GM21723 (cell line): ENCODE data around the gene AEBP2.
"Not testable (repeated sequence)": the region's sequence is repeated elsewhere in the genome, so short reads cannot be mapped to it uniquely, and the experiment has no call there.

ENCODE experiments used
- ATAC-seq: cut with Tn5 transposase; IDR thresholded peaks from one replicate; pipeline ENCODE4 v1.9.1; 2021; ENCODE audit warnings: mild to moderate bottlenecking, moderate library complexity; ENCODE audit not compliant: unreplicated experiment

The AEBP2 gene

DNA sequence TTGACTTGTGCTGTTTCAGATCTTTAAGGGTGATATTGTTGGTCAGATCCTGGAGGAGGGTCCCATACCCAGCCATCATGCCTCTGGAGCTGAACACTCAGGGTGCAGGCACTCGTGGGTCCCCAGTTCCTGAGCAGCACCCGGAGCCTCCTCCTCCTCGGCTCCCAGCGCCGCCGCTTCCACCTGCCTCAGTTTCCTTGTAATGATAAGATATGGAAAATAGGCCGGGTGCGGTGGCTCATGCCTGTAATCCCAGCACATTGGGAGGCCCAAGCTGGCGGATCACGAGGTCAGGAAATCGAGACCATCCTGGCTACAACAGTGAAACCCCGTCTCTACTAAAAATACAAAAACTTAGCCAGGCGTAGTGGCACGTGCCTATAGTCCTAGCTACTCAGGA is 20.2 kb upstream of the AEBP2 start:
- ATAC-seq: no peak

DNA sequence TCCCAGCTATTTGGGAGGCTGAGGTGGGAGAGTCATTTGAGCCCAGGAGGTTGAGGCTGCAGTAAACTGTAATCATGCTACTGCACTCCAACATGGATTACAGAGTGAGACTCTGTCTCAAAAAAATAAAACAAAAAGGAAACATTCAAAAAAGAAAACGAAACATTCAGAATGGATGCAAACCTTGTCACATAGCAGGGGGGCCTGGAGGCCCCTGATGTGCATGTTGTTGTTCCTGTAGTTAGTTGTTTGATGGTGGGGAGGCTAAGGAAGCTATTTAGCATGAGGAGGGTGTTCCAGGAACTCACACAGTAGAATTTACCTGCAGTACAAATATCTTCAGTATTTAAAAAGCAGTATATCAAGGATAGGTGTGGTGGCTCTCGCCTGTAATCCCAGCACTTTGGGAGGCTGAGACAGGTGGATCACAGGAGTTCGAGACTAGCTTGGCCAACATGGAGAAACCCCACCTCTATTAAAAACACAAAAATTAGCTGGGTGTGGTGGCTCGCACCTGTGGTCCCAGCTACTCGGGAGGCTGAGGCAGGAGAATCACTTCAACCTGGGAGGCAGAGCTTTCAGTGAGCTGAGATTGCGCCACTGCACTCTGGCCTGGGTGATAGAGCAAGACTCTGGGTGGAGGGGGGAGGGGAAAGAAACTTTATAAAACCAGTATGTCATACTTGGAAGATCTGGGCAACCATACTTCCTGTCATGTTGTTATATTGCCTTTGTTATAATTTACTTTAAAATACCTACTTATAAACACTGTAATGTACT is 17.6 kb upstream of the AEBP2 start:
- ATAC-seq: no peak

DNA sequence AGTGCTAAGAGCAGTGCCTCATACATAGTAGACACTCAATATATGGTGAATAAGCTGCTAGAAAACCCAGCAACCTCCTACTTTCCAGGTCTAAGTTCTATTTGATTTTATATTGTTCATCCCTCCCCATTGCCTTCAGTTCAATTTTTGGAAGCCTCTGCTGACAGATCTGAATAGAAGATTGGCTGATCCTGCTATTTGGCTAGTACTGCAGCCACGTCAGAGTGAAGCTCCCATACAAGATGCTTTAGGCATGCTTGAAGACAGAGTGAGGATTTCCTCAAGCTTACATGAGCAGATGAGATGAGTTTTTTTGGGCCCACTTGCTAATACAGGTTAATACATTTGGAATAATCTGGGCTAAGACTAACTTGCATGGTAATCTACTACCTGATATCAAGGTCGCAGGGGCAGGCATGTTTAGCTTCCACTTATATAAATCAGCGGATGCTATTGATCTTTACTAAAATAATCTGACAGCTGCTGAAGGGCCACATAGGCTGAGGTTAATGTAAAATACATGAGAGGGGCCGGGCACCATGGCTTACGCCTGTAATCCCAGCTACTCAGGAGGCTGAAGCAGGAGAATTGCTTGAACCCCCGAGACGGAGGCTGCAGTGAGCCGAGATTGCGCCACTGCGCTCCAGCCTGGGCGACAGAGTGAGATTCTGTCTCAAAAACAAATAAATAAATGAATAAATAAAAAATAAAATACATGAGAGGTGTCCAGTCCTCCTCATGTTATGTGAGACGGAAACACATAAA is 15.9 kb upstream of the AEBP2 start:
- no peak for ATAC-seq

DNA sequence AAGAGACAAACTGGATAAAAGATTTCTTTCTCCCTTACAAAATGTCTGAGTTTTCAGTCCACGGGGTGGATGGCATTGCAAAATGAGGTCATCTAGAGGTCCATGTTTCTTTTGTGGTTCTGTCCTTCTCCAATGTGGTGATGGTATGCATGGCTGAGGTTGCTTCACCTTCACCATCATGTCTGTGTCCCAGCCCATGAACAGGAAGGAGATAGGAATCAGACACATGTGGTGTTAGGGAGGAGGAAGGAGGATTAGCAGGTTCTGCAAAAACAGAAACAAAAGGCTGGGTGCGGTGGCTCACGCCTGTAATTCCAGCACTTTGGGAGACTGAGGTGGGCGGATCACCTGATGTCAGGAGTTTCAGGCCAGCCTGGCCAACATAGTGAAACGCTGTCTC is 11.0 kb upstream of the AEBP2 start:
- no peak for ATAC-seq

DNA sequence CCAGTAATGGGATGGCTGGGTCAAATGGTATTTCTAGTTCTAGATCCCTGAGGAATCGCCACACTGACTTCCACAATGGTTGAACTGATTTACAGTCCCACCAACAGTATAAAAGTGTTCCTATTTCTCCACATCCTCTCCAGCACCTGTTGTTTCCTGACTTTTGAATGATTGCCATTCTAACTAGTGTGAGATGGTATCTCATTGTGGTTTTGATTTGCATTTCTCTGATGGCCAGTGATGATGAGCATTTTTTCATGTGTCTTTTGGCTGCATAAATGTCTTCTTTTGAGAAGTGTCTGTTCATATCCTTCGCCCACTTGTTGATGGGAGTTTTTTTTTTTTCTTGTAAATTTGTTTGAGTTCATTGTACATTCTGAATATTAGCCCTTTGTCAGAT is 9.8 kb upstream of the AEBP2 start:
- ATAC-seq: not testable (repeated sequence)

DNA sequence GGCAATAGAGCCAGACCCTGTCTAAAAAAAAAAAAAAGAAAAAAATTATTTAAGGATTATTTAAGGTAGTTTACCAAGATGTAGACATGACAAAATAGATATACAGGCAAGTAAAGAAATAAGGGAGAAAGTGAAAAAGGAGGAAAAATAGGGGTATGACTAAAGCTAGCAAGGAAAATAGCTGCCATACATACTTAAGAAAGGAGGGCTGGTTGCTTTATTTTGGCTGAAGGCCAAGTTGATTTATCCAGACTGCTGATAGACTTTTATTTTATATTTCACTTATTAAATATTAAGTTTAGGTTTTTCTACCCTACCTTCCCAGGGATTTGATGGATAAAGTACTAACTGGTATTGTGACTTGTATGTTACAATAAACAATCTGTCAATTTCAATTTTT is 8.3 kb upstream of the AEBP2 start:
- no peak for ATAC-seq

DNA sequence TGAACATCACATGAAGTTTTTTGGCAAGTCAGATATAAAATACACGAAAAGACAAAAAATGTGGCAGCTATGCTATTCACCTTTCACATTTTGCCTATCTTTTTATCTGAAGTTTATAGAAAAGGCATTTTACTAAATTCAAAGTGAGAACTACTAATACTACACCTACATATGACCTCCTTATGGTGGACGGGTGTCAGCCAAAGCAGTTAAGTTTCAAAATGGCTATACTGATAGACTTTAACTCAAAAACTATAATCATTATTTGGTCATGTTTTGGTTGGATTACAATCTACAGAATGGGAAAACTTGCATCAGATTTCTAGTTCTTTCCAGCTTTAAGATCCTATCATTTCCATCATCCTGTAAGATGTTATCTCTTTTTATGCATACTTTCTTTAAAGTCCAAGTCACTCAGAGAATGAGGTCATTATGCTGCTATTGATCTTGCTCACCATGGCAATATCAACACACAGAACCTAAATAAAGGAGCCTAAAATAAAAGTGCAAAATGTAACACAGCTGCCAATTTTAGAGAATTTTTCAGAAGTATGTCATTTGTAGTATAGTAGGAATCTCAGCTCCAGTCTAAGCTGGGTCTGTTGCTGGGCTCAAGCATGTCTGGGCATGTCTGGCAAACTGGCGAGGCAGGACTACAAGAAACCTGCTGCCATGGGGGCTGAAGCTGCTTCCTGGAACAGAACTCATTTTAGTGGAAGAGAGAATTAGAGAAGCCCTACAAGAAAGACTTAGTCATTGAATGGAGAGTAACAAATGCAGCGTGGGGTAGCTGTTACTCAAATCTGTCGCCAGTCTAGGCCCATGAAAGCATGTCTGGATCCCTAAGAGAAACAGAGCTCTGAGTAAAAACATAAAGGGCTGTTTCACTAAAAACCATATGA is 7.6 kb upstream of the AEBP2 start:
- ATAC-seq: peak; percentile 60

DNA sequence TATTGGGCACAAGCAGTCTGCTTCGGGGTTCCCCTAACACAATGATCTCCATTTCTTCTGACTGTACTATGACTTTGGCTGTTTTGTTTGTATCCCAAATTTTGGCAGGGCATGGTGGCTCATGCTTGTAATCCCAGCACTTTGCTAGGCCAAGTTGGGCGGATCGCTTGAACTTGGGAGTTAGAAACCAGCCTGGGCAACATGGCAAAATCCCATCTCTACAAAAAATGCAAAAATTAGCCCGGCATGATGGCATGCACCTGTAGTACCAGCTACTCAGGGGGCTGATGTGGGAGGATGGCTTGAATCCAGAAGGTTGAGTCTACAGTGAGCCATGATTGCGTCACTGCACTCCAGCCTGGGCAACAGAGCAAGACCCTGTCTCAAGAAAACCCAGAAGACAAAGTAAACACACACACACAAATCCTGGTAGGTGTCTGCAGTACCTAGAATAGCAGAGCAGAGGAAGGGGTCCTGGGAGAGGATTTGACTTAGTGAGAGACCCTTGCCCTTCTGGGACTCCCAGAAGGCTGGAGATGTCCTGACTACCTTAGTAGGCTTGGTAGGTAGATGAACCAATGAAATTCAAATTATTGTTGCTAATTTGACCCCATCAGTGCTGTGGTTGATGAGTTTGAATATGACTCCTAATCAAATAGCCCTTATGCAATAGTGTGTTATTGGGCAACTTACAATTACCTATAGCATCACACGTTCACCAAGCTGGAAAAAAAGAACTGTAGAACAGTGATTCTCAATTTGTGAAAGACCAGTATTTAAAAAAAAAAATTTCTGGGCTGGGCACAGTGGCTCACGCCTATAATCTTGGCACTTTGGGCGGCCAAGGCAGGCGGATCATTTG is 6.8 kb upstream of the AEBP2 start:
- no peak for ATAC-seq

DNA sequence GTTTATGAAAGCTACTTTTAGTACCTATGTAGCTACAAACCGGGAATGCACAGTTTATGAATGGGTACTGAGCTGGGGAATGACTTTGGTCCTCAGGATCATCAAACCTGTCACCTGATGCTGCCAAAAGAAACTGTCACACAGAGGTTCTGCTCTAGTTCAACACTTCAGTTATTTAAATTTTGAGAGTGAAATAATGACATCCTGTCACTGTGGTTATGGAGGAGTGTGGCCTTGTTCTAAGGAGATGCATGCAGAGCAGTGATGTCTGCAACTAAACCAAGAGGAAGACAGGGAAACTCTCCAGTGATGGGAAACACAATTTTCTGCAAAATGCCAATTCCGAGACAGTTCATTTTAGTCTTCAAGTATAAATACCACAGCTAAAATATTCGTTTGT is 4.8 kb upstream of the AEBP2 start:
- ATAC-seq: peak; percentile 32

DNA sequence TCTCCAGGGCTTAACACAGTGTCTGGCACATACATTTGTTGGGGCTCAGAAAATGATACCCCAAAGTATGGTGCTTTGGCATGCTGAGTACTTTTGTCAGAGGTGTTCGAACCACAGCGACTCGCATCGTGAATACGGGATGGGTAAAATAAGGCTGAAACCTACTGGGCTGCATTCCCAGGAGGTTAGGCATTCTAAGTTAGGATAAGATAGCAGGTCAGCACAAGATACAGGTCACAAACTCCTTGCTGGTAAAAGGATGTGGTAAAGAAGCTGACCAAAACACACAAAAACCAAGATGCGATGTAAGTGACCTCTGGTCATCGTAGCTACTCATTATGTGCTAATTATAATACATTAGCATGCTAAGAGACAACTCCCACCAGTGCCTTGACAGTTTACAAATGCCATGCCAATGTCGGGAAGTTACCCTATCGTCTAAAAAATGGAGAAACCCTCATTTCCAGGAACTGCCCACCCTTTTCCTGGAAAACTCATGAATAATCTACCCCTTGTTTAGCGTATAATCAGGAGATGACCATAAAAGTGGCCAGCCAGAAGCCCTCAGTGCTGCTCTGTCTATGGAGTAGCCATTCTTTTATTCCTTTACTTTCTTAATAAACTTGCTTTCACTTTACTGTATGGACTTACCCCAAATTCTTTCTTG is 3.3 kb upstream of the AEBP2 start:
- no peak for ATAC-seq

DNA sequence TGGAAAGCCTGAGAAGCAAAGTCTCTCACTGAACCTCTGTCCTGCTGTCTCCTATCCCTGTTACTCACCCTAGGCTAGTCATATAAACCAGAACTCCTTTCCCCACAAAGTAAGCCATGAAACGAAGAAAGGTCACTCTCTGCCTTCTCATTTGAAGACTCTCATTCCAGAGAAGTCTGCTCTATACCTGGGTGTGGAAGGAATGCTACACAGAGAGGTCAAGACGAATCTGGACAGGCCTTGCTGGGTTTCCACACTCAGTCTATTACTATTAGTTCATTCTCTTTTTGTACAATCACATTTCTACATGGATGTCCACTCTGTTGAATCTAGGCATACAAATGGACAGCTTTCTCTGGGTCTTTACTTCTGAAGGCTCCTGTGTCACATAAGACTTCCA is 2.4 kb upstream of the AEBP2 start:
- ATAC-seq: no peak

DNA sequence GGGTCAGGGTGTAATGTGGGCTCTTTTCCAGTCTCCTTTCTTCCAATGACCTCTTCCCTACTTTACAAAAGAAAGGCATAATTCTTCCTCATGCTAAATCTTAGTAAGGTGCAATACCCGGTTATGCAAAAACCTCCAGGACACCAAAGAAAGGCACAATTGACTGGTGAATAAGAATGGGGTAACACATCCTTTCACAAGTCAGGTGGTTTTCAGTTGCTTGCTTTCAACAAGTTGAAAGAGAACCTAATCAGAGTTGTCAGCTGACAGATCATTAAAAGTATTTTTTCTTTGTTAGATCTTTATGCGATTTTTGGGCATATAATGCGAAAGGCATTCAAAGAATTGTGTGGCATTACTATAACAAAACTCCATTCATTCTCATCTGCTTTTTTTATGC is 1.3 kb upstream of the AEBP2 start:
- no peak for ATAC-seq

DNA sequence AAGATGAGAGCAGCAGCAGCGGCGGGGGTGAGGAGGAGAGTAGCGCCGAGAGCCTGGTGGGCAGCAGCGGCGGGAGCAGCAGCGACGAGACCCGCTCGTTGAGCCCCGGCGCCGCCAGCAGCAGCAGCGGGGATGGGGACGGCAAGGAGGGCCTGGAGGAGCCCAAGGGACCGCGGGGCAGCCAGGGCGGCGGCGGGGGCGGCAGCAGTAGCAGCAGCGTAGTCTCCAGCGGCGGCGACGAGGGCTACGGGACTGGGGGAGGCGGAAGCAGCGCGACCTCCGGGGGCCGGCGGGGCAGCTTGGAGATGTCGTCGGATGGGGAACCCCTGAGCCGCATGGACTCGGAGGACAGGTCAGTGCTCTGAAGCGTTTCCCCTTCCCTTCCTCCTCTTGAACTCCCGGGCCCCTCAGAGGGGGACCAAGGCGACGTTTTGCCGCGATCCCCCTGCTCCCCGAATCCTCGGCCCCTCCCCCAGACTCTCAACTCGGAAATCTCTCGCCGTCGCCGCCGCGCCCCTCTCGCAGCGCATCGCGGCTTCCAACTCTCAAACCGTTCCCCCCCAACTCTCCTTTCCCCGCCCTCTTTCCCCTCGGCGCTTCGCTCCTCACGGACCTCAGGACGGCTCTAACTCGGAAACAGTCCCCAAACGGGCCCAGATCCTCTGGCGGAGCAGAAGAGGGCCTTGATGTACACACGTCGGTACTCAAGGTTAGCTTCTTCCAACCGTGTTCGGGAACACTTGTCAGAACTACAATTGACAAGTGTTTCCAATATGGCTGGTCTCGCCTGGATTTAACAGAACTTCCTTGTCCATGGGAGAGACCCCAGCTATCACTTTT is 947 bp downstream of the AEBP2 start:
- peak; percentile 48 for ATAC-seq

DNA sequence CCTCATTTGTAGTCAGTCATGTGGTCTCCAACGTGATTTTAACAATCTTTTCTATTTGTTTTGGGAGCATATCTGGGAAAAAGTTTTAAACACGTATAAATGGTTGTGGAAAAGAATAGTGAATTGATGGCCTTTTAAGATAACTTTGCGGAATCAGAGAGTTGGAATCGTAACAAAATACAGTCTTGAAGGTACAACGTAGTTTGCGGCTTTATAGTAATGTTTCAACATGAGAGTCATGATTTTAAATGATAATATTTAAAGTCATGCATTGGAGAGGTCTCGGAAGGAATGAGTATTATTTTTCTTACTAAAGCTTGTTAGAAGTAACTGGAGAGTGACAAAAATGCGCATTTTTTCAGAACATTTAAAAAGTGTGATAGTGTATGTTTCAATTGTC is 1.6 kb downstream of the AEBP2 start:
- no peak for ATAC-seq

DNA sequence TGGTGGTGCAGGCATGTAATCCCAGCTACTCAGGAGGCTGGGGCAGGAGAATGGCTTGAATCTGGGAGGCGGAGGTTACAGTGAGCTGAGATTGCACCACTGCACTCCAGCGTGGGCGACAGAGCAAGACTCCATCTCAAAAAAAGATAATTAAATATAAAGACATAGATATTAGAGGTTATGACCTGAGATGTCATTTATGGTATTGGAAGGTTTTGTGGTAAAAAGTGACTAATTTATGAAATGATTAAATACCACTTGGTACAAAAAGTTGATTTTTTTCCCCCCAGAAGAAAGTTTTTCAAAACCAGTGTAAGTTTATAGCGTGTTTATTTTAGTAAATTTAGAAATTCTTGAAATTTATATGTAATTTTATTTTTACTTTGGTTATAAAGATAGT is 4.3 kb downstream of the AEBP2 start:
- ATAC-seq: no peak

DNA sequence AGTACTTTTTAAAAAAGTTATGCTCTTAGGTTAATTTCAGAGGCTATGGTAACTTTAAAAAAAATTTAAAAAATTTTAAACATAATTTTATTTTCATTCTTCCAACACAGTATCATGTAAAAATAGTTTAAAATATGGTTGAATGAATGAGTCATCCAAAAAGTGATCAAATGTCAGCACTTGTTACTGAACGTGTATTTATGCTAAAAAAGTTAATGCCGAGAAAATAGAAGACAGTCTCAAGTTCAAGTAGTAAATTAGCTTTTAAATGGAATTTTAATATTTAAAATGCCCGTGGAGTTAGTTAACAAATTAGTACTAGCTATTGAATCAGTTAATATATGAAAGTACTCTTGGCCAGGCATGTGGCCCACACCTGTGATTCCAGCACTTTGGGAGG is 4.8 kb downstream of the AEBP2 start:
- no peak for ATAC-seq

DNA sequence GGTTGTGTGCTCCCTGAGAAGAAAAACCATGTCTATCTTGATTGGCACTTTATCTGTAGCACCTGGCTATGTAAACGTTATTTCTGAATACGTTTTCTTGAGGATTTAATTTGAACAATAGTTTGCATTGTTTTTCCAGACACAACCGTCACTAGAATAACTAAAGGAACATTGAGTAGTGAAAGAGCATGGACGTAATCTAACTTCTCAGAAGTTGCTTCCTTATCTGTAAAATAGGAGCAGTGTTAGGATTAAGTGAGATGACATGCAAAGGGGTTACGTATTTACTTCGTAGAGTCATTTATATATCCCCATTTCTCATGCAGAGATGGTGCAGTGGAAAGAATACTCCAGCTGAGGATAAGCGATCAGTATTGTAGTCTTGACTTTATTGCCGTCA is 8.1 kb downstream of the AEBP2 start:
- ATAC-seq: no peak

DNA sequence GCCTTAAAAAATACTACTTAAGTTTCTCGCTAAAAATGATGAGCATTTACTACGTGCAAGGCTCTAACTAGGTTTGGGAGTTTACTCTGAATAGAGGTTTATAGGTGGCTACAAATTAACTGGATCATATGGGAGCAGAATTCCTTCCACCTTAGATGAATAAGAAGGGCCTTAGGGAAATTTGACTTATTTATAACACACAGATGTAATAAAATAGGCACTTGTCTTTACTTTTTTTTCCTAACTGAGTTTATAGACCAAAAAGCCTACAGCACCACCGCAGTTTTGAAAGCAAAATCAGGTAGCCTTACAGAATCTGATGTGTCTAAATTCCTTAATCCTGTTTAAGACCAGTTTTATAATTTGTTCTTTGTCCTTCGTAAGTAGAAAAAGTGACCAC is 10.5 kb downstream of the AEBP2 start:
- no peak for ATAC-seq

DNA sequence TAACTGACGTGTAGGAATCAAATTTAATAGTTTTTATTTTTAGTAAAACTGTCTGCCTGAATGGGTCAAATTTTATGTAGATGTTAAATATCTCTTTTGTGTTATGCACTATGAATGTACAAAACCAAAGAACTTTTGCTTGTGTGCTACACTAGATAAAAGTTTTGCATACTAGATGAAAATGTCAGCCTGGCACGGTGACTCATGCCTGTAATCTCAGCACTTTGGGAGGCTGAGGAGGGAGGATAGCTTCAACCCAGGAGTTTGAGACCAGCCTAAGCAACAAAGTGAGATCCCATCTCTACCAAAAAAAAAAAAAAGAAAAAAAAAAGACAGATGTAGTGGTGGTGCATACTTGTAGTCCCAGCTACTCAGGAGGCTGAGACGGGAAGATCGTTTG is 11.1 kb downstream of the AEBP2 start:
- ATAC-seq: no peak
